Activated T-cell treated with anti-CD3 and anti-CD28 coated beads for 48 hours (primary cell): ENCODE results near the gene MRPS10.
"Not testable (repeated sequence)": the region's sequence is repeated elsewhere in the genome, so short reads cannot be mapped to it uniquely, and the experiment has no call there.

Experiments used
- DNase-seq: peaks from one replicate; pipeline ENCODE4 v3.0.0-alpha.2; 2020; ENCODE audit warnings: low read depth

The MRPS10 gene

DNA sequence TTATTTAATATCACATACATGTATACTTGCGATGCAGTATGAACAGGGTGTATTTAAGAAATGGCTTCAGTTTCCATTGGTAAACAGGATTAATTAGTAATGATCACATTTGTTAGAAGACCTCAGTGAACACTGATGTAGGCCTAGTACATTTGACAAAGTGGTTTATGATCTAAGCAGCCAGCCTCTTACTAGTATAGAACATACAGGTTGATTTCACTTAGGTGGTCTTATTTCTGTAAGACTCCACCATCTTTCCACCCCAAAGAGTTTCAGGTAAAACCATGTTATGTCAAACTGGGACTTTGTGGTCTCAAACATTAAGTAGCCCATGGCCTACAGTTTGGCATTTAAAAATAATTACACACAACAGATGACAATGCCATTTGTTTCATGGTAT lies 20.2 kb upstream of the MRPS10 start:
- no peak for DNase-seq

DNA sequence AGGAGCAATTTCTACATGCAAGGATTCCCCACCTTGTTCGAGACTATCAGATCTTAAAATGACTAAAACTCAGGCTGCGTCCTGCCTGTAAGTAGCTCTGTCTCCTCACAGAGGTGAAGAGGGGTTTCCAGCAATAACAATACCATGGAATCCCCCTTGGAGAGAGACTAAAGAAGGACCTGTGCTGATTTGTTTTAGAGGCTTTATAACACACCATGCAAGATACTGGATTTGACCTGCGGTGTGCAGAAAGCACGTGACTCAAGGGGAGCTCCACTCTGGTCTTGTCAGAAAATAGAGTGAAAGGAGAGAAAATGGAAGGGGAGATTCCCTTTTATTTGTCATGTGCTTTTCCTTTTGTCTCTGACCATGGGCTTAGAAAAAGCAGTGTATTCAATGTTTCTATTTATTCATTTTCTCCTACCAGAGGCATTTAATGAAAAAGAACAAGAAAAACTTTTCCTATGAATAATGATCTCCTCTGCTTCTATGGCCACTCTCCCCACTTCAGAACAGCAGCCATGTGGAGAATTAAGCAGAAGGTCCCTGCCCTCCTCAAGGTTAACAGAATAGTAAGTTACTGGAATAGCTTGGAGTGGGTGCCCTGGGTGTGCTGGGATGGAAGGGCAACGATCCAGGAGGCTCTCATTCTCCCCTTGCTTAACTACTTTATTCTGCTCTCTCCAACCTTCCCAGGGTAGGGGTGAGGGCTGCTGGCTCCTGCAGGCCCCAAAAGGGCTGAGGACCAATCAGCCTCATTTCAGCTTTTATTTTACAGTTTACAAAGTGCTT lies 19.2 kb upstream of the MRPS10 start:
- DNase-seq, result no peak

DNA sequence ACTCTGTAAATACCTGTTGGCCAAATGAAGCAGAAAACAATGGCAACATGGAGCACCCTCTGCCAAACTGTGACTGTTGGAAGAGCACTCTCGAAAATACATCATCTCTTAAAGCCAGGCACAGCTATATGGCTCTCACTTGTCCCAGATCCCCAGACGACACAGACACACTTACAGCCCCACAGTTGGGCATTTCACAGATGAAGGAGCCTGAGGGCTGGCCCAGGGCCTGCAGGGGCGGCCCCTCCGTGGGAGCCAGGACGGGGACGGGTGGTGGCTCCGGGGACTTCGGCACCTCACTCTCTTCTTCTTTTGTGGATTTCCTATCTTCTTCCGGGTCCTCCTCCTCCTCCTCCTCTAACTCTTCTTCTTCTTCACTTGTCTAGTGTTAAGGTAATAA lies 18.4 kb upstream of the MRPS10 start:
- DNase-seq, result no peak

DNA sequence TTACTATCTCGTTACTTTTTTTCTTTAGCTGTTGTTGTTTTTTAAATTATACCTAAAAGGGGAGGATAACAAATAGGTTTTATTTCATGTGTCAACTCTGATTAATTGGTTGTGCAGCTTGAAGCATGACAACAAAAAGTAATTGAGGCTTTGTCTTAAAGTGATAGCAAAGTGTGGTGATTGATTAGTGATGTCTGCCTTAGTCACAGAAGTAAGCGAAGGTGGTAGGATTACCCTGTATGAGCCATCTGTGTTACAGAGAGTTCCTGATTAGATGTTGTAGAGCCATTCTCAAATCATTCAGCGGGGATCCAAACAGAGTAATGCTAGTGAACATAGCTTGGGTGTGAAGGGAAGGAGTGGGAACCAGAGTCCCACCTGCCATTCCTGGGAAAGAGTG lies 14.4 kb upstream of the MRPS10 start:
- no peak for DNase-seq

DNA sequence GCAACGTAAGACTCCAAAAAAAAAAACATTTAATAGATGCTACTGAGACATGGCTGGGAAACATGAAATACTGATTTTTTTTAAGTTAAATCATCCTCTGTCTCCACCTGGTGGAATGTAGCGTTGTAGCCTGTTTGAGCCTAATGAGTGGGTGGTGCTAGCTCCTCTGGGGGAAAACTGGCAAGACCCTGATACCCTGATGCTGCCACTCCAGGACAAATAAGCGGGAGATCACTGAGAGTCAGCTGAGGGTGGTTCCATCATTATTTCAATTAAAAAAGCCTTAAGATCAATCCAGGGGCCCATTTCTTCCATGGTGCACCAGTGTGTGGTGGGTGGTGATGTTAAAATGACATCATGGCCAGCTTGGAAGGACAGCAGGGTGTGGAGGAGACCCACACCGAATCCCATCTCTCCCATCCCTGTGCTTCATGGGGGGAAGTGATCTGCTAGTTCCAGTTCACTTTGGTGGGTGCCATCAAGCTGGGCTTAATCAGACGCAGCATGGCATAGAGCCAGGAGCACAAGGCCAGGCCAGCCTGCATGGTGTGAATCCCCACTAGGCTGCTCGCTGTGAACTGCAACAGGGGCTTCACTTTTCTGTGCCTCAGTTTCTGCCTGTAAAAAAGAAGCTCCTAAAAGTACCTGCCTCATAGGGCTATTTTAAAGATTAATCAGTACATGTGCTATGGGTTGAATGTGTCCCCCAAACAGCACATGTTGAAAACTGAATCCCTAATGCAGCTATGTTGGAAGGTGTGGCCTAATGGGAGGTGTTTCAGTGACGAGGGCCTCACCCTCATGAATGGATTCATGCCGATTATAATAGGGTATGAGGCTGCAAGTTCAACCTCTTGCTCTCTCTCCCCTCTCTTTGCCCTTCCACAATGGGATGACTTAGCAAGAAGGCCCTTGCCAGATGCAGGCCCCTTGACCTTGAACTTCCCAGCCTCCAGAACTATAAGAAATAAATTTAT lies 13.0 kb upstream of the MRPS10 start:
- DNase-seq, result no peak

DNA sequence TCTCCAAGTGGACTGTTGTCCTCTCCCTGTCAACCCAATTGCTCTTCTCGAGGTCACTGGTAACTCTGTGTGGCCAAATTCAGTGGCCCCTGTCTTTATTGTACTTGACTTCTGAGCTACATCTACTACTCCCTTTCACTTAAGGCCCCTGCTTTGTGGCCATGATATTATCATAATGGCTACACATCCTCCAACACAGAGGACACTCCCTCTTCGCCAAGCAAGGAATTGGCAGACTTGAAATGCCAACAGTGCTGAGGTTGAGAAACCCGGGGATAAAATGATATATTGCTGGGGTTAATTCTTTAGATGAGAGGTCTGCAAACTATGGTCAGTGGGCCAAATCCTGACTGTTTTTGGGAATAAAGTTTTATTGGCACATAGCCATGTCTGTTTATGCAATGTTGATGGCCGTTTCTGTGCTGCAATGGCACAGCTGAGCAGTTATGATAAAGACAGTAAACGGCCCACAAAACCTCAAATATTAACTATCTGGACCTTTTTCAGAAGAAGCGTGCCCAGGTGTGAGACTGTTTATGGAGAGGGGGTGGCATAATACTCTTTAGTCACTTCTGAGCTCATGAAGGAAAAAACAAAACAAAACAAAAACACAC lies 12.0 kb upstream of the MRPS10 start:
- no peak for DNase-seq

DNA sequence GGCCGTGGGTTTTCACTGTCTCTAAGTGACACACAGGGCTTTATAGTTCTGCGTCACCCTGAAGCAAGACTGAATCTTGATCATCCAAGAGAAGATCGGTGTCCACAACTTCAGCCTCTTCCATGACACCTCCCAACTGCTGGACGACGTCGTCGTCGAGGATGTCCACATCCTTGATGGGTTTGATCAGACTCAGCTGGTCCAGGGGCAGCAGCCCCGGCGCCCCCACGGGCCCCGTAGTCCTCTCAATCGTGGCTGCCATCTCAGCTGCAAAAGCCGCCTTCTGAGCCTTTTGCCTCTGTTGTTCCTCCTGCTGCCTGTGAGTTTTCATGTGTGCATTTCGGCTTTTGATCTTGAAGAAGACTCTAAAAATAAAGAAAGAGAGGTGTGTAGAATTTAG lies 10.6 kb upstream of the MRPS10 start:
- no peak for DNase-seq

DNA sequence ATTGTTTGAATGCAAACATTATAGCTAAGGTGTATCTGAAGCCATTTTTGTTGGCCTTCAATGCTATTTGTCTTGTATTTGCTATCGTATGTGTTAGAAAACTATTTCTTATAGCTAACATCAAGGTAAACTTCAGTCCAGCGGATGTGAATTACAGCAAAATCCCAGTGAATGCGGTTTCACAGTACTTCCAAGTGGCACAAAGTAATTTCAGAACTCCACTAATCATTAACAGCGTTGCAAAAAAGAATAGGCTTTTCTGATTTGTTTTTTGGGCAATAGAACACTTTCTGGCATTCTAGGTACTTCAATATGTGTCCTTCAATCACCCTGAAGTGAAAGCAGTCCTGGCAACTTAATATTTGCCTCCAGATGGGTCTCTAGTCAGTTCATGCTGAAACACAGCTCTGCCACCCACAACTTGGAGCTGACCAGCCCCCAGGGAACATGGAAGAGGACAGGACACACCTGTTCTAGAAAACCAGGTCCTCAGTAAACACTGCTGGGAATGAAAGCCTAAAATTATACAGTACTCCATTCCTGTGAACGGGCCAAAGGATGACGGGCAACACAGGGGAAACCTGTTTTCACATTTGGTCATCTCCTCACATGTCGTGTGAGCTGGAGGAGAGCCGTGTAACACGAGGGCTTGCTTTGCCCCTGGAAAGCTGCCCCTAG lies 9.7 kb upstream of the MRPS10 start:
- no peak for DNase-seq

DNA sequence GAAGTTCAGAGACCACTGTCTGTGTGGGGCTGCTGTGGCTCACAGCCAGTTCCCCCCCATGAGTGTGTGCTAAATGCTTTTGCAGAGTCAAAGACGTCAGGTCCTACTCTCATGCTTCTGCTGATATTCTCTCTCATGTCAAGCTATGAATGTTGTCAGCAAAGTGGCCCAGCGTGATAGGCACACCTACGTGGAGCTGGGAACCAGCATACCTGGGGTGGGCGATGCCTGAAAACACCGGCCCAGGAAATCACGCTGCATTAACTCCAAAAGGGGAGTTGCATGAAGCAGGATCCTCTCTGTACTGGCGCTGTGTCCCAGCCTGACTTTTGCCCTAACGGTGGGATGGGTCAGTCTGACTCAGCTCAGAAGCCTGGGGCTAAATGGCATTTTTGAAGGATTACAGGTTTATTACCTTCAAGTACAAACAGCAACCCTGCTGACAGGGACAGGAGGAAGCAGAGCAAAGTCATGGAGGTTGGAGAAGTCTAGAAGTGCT lies 9.0 kb upstream of the MRPS10 start:
- no peak for DNase-seq

DNA sequence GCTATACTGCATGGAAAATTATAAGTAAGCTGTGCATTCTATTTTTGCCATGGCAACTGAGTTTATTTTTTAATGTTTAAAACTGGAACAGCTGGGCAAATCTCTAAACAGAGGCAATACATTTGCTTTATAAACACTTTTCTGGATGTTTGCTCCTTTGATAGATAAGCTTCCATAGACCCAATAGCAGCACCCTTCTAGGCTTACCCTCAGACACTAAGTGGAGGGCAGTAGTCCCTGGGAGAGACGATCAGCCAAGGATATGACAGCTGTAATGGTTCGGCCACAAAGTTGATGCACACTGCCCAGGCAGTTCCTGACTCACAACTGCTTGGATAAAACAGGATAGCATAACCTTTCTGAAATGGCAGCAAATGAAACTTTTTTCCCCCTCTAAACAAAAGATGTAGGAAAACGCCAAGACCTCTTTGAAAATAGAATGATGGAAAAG lies 8.5 kb upstream of the MRPS10 start:
- DNase-seq, result no peak

DNA sequence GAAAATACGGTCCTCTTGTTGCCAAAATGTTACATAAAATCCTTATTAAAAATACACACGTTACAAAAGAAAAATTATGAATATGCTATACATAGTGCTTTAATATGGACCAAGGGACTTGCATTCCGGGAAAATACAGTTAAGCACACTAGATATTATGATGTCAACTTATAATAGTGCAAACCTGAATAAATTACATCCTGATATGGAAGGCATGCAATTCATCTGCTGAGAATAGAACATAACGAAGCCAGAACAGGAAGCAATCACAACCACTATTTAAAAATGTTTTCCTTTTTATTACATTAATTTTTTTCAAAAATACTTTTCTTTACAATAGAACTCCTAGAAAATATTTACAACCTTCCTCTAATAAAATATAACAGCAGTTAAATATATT lies 7.8 kb upstream of the MRPS10 start:
- no peak for DNase-seq

DNA sequence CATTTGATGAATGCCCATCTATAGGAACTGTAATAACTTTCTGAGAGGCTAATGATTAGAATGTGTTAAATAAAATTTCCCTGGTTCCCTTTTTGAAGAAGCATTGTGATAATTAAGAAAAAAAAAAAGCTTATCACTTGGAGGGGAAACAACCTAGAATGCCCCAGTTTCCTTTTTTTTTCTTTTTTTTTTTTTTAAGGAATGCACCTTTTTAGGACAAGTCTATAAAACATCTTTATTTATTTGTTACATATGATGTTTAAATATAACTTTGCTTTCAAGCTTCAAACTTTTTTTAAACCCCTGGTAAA lies 7.3 kb upstream of the MRPS10 start:
- DNase-seq, result no peak

DNA sequence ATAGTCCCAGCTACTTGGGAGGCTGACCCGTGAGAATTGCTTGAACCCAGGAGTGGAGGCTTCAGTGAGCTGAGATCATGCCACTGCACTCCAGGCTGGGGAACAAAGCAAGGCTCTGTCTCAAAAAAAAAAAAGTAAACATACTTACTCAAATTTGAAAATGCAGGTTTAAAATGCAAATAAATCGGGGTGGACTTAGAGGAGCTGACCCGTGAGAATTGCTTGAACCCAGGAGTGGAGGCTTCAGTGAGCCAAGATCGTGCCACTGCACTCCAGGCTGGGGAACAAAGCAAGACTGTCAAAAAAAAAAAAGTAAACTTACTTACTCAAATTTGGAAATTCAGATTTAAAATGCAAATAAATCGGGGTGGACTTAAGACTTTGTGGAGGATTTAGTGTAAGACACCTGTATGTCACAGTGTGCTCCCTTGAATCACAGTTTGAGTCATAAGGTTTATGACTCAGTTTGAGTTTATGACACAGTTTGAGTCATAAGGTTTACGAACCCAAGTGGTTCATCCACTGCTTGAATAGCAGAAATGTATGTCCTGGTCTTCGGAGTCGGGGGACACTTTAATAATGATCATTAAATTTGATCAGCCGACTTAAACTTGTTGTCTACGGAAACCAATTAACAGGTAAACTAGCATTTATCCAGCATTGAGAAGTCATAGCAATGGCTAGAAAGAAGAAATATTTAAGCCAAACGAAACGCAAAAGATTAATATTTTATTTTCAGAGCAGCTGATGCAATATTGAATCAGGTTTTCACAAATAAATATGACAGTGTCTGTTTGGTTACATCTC lies 6.8 kb upstream of the MRPS10 start:
- DNase-seq, result no peak

DNA sequence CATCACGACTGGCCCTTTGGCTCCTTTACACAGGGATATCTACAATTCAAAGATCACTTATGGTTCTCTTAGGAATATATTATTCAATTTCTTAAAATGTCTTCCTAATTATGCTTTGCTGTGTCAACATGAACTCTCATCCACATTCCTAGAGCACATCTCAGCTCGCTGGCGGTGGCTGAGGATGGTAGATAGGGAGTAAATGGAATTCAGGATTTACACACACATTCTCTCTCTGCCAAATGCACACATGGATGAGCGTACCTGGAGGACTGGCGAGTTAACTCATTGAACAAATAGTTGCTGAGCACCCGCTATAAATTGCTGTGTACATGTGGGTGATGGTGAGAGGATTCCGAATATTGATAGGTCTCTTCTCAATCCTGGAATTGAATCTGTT lies 4.8 kb upstream of the MRPS10 start:
- no peak for DNase-seq

DNA sequence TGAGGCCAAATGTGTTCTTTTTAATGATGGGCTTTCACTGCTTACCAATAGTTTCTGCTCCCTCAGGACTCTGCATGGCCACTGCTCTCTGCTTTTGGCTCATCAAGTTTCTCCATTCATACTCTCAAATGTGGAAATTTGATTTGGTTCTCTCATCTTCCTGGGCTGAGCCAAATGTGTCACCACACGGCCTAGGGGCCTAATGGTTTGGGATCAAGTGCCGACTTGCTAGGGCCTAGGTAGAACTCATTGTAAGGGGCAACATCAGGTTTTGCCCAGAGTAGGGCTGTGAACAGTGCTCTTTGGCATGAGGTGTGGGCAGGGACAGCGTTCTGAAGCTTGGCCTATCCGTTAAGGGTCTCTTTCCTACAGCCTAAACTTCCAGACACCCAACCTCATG lies 3.9 kb upstream of the MRPS10 start:
- no peak for DNase-seq

DNA sequence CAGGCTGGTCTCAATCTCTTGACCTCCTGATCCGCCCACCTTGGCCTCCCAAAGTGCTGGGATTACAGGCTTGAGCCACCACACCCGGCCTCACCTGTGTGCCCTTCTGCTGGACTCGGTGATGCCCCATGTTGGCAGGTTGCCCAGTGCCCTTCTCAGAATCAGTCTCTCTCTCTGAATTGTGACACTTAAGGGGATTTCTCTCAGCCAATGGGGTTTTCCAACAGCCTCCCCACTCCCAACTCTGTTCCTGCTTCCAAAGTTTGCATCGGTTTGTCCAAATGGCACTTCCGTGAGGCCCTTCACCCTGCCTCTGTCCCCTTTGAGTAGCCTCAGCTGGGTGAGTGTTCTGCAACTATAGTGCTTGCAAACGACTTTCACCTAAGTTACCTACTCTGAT lies 3.1 kb upstream of the MRPS10 start:
- DNase-seq, result no peak

DNA sequence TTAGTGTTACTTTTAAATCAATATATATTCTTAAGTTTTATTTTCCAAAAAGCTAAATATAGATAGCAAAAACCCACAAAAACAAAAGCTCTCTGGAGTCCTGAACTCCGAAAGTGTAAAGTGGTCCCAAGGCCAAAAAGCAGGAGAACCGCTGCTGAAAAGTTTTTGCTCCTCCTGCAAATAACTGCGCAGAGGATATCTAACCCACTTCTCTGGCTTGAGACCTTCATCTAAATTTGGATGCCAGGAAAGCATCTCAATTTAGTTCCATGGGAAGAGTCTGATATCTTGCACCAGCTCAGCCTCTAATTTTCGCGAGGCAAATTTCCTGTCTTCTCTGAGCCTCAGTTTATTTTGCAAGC lies 523 bp downstream of the MRPS10 start:
- DNase-seq, result no peak

DNA sequence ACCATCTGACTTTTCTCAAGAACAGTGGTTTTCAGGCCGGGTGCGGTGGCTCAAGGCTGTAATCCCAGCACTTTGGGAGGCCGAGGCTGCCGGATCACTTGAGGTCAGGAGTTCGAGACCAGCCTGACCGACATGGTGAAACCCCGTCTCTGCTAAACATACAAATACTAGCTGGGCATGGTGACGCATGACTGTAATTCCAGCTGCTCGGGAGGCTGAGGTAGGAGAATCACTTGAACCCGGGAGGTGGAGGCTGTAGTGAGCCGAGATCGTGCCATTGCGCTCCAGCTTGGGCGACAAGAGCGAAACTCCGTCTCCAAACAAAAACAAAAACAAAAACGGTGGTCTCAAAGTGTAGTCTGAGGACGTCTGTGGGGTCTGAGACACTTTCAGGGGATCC lies 1.2 kb downstream of the MRPS10 start:
- DNase-seq, result not testable (repeated sequence)

DNA sequence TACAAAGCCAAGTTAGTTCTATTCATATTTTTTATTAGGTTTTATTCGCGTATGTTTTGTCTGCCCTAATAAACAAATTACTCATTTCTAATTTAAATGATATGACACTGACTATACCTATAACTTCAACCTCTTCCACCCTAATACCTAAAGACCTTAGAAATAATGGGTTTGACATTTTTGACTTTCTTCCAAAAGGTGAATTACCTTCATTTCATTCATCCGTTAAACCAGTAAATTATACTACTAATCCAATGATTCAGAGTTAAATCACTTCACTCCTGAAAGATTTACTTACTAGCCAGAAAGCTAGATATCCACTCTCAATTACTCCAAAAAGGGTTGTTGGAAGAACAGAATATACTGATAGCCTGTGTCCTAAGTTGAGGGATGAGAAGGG lies 5.2 kb downstream of the MRPS10 start:
- DNase-seq, result no peak

DNA sequence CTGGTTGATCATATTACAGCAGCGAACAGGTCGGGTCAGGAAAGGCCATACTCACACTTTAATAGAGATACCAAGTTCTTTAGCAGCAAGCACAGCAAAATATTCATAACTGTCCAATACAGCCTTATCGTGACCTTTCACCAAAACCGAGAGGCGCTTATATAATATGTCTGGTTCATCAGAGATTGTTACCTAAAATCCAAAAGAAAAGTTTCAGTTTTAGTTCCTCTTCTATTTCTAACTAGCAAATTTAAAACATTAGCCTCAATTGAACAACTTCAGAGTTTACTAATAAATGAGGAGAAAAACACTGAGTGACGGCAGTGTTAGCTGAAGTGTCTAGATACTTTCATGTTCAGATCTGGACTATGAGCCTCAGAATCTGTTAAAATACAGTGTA lies 5.9 kb downstream of the MRPS10 start:
- no peak for DNase-seq

DNA sequence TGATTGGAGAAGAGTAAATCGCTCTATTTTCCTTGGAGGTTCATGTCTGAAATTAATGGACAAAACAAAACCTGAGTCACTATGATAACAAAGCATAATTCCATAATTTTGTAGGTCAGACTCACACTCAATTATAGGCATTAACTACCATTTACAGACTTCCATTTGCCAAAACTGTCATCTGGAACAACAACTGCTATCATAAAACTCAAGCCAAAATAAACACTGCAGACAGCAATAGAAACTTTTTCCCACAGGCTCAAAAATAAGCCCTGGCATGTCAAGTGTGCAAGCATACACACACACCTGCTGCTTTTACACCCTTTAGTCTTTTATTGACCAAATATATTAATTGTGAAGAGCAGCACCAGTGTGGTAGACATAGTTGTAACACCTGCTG lies 7.1 kb downstream of the MRPS10 start:
- DNase-seq, result no peak
